ENCODE results near the gene MS4A2. TPM values are rescaled to one million over a fixed set of nuclear protein-coding genes. Genes with fewer than 3 reads are reported as not detected.

The MS4A2 gene
- total RNA-seq, 1 donor from 2014 or later = not detected

- no peak overlapping the region for H3K27ac Mint-ChIP-seq
- peaks cover 2% of the 10 kb centered on the region for H3K27me3 Mint-ChIP-seq (ENCODE audit: insufficient read depth)
- intact Hi-C loops (cut with micrococcal nuclease) = no loop called here
- H3K4me1 Mint-ChIP-seq (ENCODE audit: low read depth) = no peaks in the 10 kb centered on the region
- no peak for DNase-seq (ENCODE audit: low spot score)
- no peaks in the 10 kb centered on the region for H3K9me3 Mint-ChIP-seq
- H3K36me3 Mint-ChIP-seq (ENCODE audit: low read depth) = no peaks in the 10 kb centered on the region
- no peak overlapping the region for H3K4me3 Mint-ChIP-seq
Observed at GRCh38 chr11:60133917-60134316, 45.5 kb downstream of the MS4A2 start.

GRCh38 chr11:60143768-60144167 is 55.3 kb downstream of the MS4A2 start:
- no peak for DNase-seq (ENCODE audit: low spot score)
- Mint-ChIP-seq H3K9me3 (no peaks in the 10 kb centered on the region), H3K36me3 (ENCODE audit: low read depth) (no peaks in the 10 kb centered on the region), H3K27me3 (ENCODE audit: insufficient read depth) (peaks cover under 1% of the 10 kb centered on the region), H3K4me1 (ENCODE audit: low read depth) (no peaks in the 10 kb centered on the region), H3K27ac (no peak overlapping the region), H3K4me3 (no peak overlapping the region)
- intact Hi-C loops (cut with micrococcal nuclease) = no loop called here

GRCh38 chr11:60145677-60146076 is 57.2 kb downstream of the MS4A2 start:
- intact Hi-C loops (cut with micrococcal nuclease) = no loop called here
- no peak overlapping the region for H3K27ac Mint-ChIP-seq
- no peak overlapping the region for H3K4me3 Mint-ChIP-seq
- no peaks in the 10 kb centered on the region for H3K4me1 Mint-ChIP-seq (ENCODE audit: low read depth)
- no peak for DNase-seq (ENCODE audit: low spot score)
- H3K27me3 Mint-ChIP-seq (ENCODE audit: insufficient read depth) = no peaks in the 10 kb centered on the region
- no peaks in the 10 kb centered on the region for H3K9me3 Mint-ChIP-seq
- H3K36me3 Mint-ChIP-seq (ENCODE audit: low read depth) = no peaks in the 10 kb centered on the region

Other genes with a start within 250 kb of the MS4A2 start
- gene CBLIF, start 243.2 kb upstream of the MS4A2 start, total RNA-seq = not detected in 2 replicates
- gene TCN1, start 222.2 kb upstream of the MS4A2 start, total RNA-seq = not detected in 2 replicates
- not detected in 2 replicates for gene OOSP3, start 209.9 kb upstream of the MS4A2 start, total RNA-seq
- 0.27 TPM in 1 of 2 replicates, not detected in the other for gene OOSP1, start 150.2 kb upstream of the MS4A2 start, total RNA-seq
- gene OOSP4A, start 124.6 kb upstream of the MS4A2 start, total RNA-seq = not detected in 2 replicates
- not detected in 2 replicates for gene OOSP4B, start 71.5 kb upstream of the MS4A2 start, total RNA-seq
- not detected in 2 replicates for gene OOSP2, start 48.3 kb upstream of the MS4A2 start, total RNA-seq
- gene MS4A3, start 32.0 kb upstream of the MS4A2 start, total RNA-seq = not detected in 2 replicates
- gene MS4A6A, start 94.4 kb downstream of the MS4A2 start, total RNA-seq = not detected in 2 replicates
- not detected in 2 replicates for gene MS4A4E, start 154.5 kb downstream of the MS4A2 start, total RNA-seq
- not detected in 2 replicates for gene MS4A4A, start 192.0 kb downstream of the MS4A2 start, total RNA-seq
- not detected in 2 replicates for gene MS4A6E, start 238.6 kb downstream of the MS4A2 start, total RNA-seq

Measured in activated T-helper 1 cell treated with anti-CD3 and anti-CD28 coated beads, Interleukin-12 subunit alpha, Interleukin-12 subunit beta, Interleukin-2, Interleukin-4 antibody, amounts not matched to agents 30 ng/mL and 10 ng/mL and 1 ng/mL, durations not matched to agents 14 hours and 24 hours and 36 hours (primary cell).